Gastrocnemius medialis (tissue), 4 donors: ENCODE data around the gene PDIA2.
"Not testable (repeated sequence)": the region's sequence is repeated elsewhere in the genome, so short reads cannot be mapped to it uniquely, and the experiment has no call there.

ENCODE experiments used
- CTCF ChIP-seq, 5 experiments: fragments of 450-650 bp in 3 of 5; fragments of 200-600 bp in 2 of 5; sonication (generic) in 2 of 5; IDR thresholded peaks in 4 of 5; conservative IDR thresholded peaks in 1 of 5; 1 replicate in 4 of 5; 2 replicates in 1 of 5; pipeline ENCODE4 v1.5.1; 2016 to 2019; ENCODE audit warnings: antibody characterized with exemption in 5 of 5, mild to moderate bottlenecking in 3 of 5, moderate library complexity in 3 of 5
- POLR2A ChIP-seq, 2 donors: fragments of 450-650 bp; IDR thresholded peaks; one replicate each; pipeline ENCODE4 v1.6.1; 2017; ENCODE audit warnings: antibody characterized with exemption in 2 of 2, mild to moderate bottlenecking in 2 of 2, moderate library complexity in 2 of 2

DNA sequence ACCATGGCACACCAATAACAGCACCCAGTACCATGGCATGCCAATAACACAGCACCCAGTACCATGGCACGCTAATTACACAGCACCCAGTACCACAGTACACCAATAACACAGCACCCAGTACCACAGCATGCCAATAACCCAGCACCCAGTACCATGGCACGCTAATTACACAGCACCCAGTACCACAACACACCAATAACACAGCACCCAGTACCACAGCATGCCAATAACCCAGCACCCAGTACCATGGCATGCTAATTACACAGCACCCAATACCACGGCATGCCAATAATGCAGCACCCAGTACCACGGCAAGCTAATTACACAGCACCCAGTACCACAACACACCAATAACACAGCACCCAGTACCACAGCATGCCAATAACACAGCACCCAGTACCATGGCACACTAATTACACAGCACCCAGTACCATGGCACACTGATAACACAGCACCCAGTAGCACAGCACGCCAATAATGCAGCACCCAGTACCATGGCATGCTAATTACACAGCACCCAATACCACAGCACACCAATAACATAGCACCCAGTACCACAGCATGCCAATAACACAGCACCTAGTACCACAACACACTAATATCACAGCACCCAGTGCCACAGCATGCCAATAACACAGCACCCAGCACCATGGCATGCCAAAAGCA is 51.3 kb downstream of the PDIA2 start:
- not testable (repeated sequence) for TF ChIP-seq CTCF (IDR thresholded peaks at IDR 0.05 in 4 of 5, conservative IDR thresholded peaks at IDR 0.05 in 1 of 5); POLR2A (IDR thresholded peaks at IDR 0.05)
